ENCODE measurements around the gene SSBP4. TPM values are rescaled to one million over a fixed set of nuclear protein-coding genes. Genes with fewer than 3 reads are reported as not detected.
"Not testable (repeated sequence)": the region's sequence is repeated elsewhere in the genome, so short reads cannot be mapped to it uniquely, and the experiment has no call there.

The SSBP4 gene
- polyA plus RNA-seq (2013, experiment 1 of 4) = 72.3 TPM
- polyA plus RNA-seq (2013, experiment 2 of 4) = 58.6 TPM
- 62.9 TPM for polyA plus RNA-seq (2013, experiment 3 of 4)
- 70.4 TPM for polyA plus RNA-seq (2013, experiment 4 of 4)

GRCh38 chr19:18419195-18419698, at the start of gene SSBP4:
Gene SSBP4 (plus strand): TSS chr19:18419398. CDS start chr19:18419649, 251 bp downstream.
- H3K4me1 ChIP-seq (ENCODE audit: control insufficient read depth, insufficient read depth, low read length) = peaks cover 34% of the 10 kb centered on the region
- no peaks in the 10 kb centered on the region for H3K36me3 ChIP-seq (ENCODE audit: control insufficient read depth, insufficient read depth, low read length)
- WGBS, 2 experiments = 0 to 1% methylated on average over 80 of the region's 80 CpGs

DNA sequence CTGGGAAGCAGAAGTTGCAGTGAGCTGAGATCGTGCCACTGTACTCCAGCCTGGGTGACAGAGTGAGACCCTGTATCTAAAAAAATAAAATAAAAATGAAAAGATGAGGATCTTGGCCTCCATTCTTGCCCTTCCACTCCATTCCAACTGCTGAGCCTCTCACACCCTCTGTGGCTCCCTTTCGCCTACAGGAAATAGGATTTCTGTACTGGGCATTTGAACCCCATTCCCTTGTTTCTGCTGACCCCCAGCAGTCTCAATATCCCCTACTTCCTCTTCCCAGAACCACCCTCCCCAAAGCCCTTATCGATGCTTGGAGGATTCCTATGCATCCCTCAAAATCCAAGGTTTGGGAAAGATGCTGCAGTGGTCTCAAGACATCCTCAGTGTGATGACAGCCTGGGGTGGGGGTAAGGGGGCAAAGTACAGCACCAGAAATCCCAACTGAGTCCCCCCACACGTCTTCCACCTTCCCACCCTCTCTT, 45.7 kb upstream of the SSBP4 start:
- Histone ChIP-seq H3K4me3 (ENCODE audit: insufficient read depth, low read depth, low read length) (no peak overlapping the region), H3K27ac (ENCODE audit: insufficient read depth, low read depth, low read length, poor library complexity, severe bottlenecking) (no peak overlapping the region), H3K27me3 (ENCODE audit: control insufficient read depth, insufficient read depth, low read length, poor library complexity, severe bottlenecking) (no peaks in the 10 kb centered on the region), H3K36me3 (ENCODE audit: control insufficient read depth, insufficient read depth, low read length) (no peaks in the 10 kb centered on the region), H3K4me1 (ENCODE audit: control insufficient read depth, insufficient read depth, low read length) (peaks cover 17% of the 10 kb centered on the region), H3K9me3 (ENCODE audit: control insufficient read depth, low read length) (no peaks in the 10 kb centered on the region)
- 79 to 81% methylated on average over 4 of the region's 4 CpGs for WGBS, 2 experiments

More at GRCh38 chr19:18419195-18419698, at the start of gene SSBP4:
- Histone ChIP-seq H3K27me3 (ENCODE audit: control insufficient read depth, insufficient read depth, low read length, poor library complexity, severe bottlenecking) (peaks cover 26% of the 10 kb centered on the region), H3K9me3 (ENCODE audit: control insufficient read depth, low read length) (no peaks in the 10 kb centered on the region), H3K4me3 (ENCODE audit: insufficient read depth, low read depth, low read length) (peak within 1 kb of the TSS; percentile 60), H3K27ac (ENCODE audit: insufficient read depth, low read depth, low read length, poor library complexity, severe bottlenecking) (no peak within 1 kb of the TSS)

- peaks cover 11% of the 10 kb centered on the region for H3K4me1 ChIP-seq (ENCODE audit: control insufficient read depth, insufficient read depth, low read length)
- H3K27ac ChIP-seq (ENCODE audit: insufficient read depth, low read depth, low read length, poor library complexity, severe bottlenecking) = no peak overlapping the region
- H3K9me3 ChIP-seq (ENCODE audit: control insufficient read depth, low read length) = no peaks in the 10 kb centered on the region
- no peaks in the 10 kb centered on the region for H3K27me3 ChIP-seq (ENCODE audit: control insufficient read depth, insufficient read depth, low read length, poor library complexity, severe bottlenecking)
- H3K36me3 ChIP-seq (ENCODE audit: control insufficient read depth, insufficient read depth, low read length) = no peaks in the 10 kb centered on the region
- WGBS, 2 experiments = 47 to 57% methylated on average over 17 of the region's 17 CpGs
- H3K4me3 ChIP-seq (ENCODE audit: insufficient read depth, low read depth, low read length) = no peak overlapping the region
These were observed 45.1 kb upstream of the SSBP4 start for GRCh38 chr19:18373892-18374629.

DNA sequence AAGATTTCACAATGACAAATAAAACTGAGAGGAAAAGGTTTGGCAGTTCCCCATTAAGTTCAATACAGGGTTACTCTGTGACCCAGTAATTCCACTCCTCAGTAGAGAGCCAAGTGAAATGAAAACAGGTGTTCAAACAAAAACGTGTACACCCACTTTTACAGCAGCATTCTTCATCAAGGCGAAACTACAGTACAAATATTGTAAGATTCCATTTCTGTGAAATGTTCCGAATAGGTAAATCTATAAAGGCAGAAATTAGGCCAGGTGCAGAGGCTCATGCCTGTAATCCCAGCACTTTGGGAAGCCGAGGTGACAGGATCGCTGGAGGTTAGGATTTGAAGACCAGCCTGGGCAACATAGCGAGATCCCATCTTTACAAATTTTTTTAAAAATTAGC, 42.2 kb upstream of the SSBP4 start:
- Histone ChIP-seq H3K27me3 (ENCODE audit: control insufficient read depth, insufficient read depth, low read length, poor library complexity, severe bottlenecking) (no peaks in the 10 kb centered on the region), H3K4me3 (ENCODE audit: insufficient read depth, low read depth, low read length) (no peak overlapping the region), H3K36me3 (ENCODE audit: control insufficient read depth, insufficient read depth, low read length) (no peaks in the 10 kb centered on the region), H3K4me1 (ENCODE audit: control insufficient read depth, insufficient read depth, low read length) (peaks cover 5% of the 10 kb centered on the region), H3K27ac (ENCODE audit: insufficient read depth, low read depth, low read length, poor library complexity, severe bottlenecking) (no peak overlapping the region), H3K9me3 (ENCODE audit: control insufficient read depth, low read length) (no peaks in the 10 kb centered on the region)
- 93 to 94% methylated on average over 6 of the region's 6 CpGs for WGBS, 2 experiments

GRCh38 chr19:18379803-18380747, 39.1 kb upstream of the SSBP4 start:
- no peaks in the 10 kb centered on the region for H3K36me3 ChIP-seq (ENCODE audit: control insufficient read depth, insufficient read depth, low read length)
- no peak overlapping the region for H3K27ac ChIP-seq (ENCODE audit: insufficient read depth, low read depth, low read length, poor library complexity, severe bottlenecking)
- H3K4me3 ChIP-seq (ENCODE audit: insufficient read depth, low read depth, low read length) = no peak overlapping the region
- no peaks in the 10 kb centered on the region for H3K9me3 ChIP-seq (ENCODE audit: control insufficient read depth, low read length)
- H3K4me1 ChIP-seq (ENCODE audit: control insufficient read depth, insufficient read depth, low read length) = no peaks in the 10 kb centered on the region
- WGBS, 2 experiments = 82 to 85% methylated on average over 22 of the region's 22 CpGs
- H3K27me3 ChIP-seq (ENCODE audit: control insufficient read depth, insufficient read depth, low read length, poor library complexity, severe bottlenecking) = no peaks in the 10 kb centered on the region

GRCh38 chr19:18380843-18381242, 38.4 kb upstream of the SSBP4 start:
- no peak overlapping the region for H3K27ac ChIP-seq (ENCODE audit: insufficient read depth, low read depth, low read length, poor library complexity, severe bottlenecking)
- 78 to 84% methylated on average over 3 of the region's 3 CpGs for WGBS, 2 experiments

DNA sequence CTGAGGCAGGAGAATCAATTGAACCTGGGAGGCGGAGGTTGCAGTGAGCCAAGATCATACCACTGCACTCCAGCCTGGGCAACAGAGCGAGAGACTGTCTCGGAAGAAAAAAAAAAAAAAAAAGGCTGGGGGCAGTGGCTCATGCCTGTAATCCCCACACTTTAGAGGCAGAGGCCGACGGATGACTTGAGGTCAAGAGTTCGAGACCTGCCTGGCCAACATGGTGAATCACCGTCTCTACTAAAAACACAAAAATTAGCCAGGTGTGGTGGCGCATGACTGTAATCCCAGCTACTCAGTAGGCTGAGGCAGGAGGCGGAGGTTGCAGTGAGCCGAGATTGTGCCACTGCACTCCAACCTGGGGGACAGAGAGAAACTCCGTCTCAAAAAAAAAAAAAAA, 35.6 kb upstream of the SSBP4 start:
- not testable (repeated sequence) for H3K27ac ChIP-seq (ENCODE audit: insufficient read depth, low read depth, low read length, poor library complexity, severe bottlenecking); H3K9me3 ChIP-seq (ENCODE audit: control insufficient read depth, low read length); H3K4me1 ChIP-seq (ENCODE audit: control insufficient read depth, insufficient read depth, low read length); H3K36me3 ChIP-seq (ENCODE audit: control insufficient read depth, insufficient read depth, low read length); H3K4me3 ChIP-seq (ENCODE audit: insufficient read depth, low read depth, low read length)
- peaks cover 24% of the 10 kb centered on the region for H3K27me3 ChIP-seq (ENCODE audit: control insufficient read depth, insufficient read depth, low read length, poor library complexity, severe bottlenecking)
- WGBS, 2 experiments = 91 to 92% methylated on average over 11 of the region's 11 CpGs

More at GRCh38 chr19:18380843-18381242, 38.4 kb upstream of the SSBP4 start:
- H3K4me3 ChIP-seq (ENCODE audit: insufficient read depth, low read depth, low read length) = no peak overlapping the region
- no peaks in the 10 kb centered on the region for H3K9me3 ChIP-seq (ENCODE audit: control insufficient read depth, low read length)
- H3K4me1 ChIP-seq (ENCODE audit: control insufficient read depth, insufficient read depth, low read length) = no peaks in the 10 kb centered on the region
- H3K27me3 ChIP-seq (ENCODE audit: control insufficient read depth, insufficient read depth, low read length, poor library complexity, severe bottlenecking) = no peaks in the 10 kb centered on the region
- H3K36me3 ChIP-seq (ENCODE audit: control insufficient read depth, insufficient read depth, low read length) = no peaks in the 10 kb centered on the region

GRCh38 chr19:18384775-18385174, 34.4 kb upstream of the SSBP4 start:
- Histone ChIP-seq H3K27ac (ENCODE audit: insufficient read depth, low read depth, low read length, poor library complexity, severe bottlenecking) (no peak overlapping the region), H3K4me3 (ENCODE audit: insufficient read depth, low read depth, low read length) (no peak overlapping the region), H3K4me1 (ENCODE audit: control insufficient read depth, insufficient read depth, low read length) (no peaks in the 10 kb centered on the region), H3K27me3 (ENCODE audit: control insufficient read depth, insufficient read depth, low read length, poor library complexity, severe bottlenecking) (peaks cover 36% of the 10 kb centered on the region), H3K36me3 (ENCODE audit: control insufficient read depth, insufficient read depth, low read length) (no peaks in the 10 kb centered on the region), H3K9me3 (ENCODE audit: control insufficient read depth, low read length) (no peaks in the 10 kb centered on the region)
- 94 to 96% methylated on average over 7 of the region's 7 CpGs for WGBS, 2 experiments

DNA sequence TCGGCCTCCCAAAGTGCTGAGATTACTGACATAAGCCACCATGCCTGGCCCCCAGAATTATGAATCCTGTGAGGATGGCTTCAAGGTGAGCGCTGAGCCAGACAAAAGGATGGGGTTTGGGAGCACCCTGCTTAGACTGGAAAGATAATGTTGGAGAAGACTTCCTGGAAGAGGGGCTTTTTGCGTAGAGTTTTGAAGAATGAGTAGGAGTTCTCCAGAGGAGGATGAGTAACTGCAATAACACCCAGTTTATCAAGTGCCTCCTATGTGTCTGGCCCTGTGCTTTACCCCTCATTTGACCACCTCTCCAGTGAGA, 33.9 kb upstream of the SSBP4 start:
- no peaks in the 10 kb centered on the region for H3K4me1 ChIP-seq (ENCODE audit: control insufficient read depth, insufficient read depth, low read length)
- WGBS, 2 experiments = 94 to 97% methylated on average over 3 of the region's 3 CpGs
- no peak overlapping the region for H3K4me3 ChIP-seq (ENCODE audit: insufficient read depth, low read depth, low read length)
- peaks cover 37% of the 10 kb centered on the region for H3K27me3 ChIP-seq (ENCODE audit: control insufficient read depth, insufficient read depth, low read length, poor library complexity, severe bottlenecking)
- H3K27ac ChIP-seq (ENCODE audit: insufficient read depth, low read depth, low read length, poor library complexity, severe bottlenecking) = no peak overlapping the region
- H3K36me3 ChIP-seq (ENCODE audit: control insufficient read depth, insufficient read depth, low read length) = no peaks in the 10 kb centered on the region
- H3K9me3 ChIP-seq (ENCODE audit: control insufficient read depth, low read length) = no peaks in the 10 kb centered on the region

All from ectodermal cell (in vitro differentiated cells).